Lower leg skin (tissue), 4 donors: ENCODE results near the gene KLHL33. TPM values are rescaled to one million over a fixed set of nuclear protein-coding genes. Genes with fewer than 3 reads are reported as not detected.

ENCODE experiments used
- DNase-seq, 2 donors: peaks; one replicate each; pipeline ENCODE4 v3.0.0-alpha.2; 2019; ENCODE audit warnings: low spot score in 2 of 2
- H3K4me3 ChIP-seq: fragments of 200-600 bp; sonication (generic); 2 replicates; pipeline ENCODE4 v1.5.1; 2017; ENCODE audit warnings: mild to moderate bottlenecking, low read depth; ENCODE audit not compliant: poor library complexity, severe bottlenecking
- POLR2A ChIP-seq, 2 donors: fragments of 450-650 bp; IDR thresholded peaks; one replicate each; pipeline ENCODE4 v1.6.1; 2016 to 2017; ENCODE audit warnings: antibody characterized with exemption in 2 of 2, mild to moderate bottlenecking in 1 of 2, moderate library complexity in 1 of 2
- WGBS, 2 donors: methylation state at CpG; one replicate each; pipeline ENCODE4 v1.1.5; 2018; 5-methylcytosine and 5-hydroxymethylcytosine counted together
- intact Hi-C: fragments of 100-400 bp; cut with DNase I; formaldehyde crosslinking; loops from one replicate; pipeline ENCODE4 v1.15.0; 2023; ENCODE audit warnings: low total_unique reads
- total RNA-seq, 4 donors: library from RNA; depleted of rRNA; stranded (reverse); fragments of >200 nt; gene quantifications; one replicate each; pipeline ENCODE4 v1.1.0, GENCODE V29; 2016
- TF ChIP-seq, protein P1 (sequence below), 3 donors: fragments of 450-650 bp; IDR thresholded peaks; one replicate each; pipeline ENCODE4 v1.5.1; 2016; ENCODE audit warnings: antibody characterized with exemption in 3 of 3, mild to moderate bottlenecking in 3 of 3, moderate library complexity in 2 of 3

Gene KLHL33
- total RNA-seq, 4 donors from 2014 or later = 0.12 to 1.2 (median 0.36) TPM; not detected in 1

DNA sequence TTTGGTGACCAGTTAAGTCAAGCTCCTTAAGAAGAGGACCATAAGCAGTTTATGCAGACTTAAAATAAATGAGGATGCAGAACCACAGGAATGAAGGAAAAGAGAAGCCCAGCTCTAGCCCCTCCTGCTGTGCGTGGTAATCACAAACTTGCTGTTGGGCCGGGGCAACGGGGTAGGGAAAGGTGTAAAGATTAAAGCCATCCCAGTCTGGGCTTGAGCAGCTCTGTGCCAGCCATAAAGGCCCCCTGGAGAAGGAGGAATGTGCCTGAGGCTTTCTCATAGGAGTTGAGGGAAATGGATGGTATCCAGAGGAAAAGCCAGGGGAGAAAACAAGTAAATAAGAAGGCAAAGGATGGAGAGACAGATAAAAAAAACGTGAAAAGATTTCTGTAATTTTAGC lies 47.8 kb downstream of the KLHL33 start:
- no peak for TF ChIP-seq POLR2A (IDR thresholded peaks at IDR 0.05)
- TF ChIP-seq, protein P1, sequence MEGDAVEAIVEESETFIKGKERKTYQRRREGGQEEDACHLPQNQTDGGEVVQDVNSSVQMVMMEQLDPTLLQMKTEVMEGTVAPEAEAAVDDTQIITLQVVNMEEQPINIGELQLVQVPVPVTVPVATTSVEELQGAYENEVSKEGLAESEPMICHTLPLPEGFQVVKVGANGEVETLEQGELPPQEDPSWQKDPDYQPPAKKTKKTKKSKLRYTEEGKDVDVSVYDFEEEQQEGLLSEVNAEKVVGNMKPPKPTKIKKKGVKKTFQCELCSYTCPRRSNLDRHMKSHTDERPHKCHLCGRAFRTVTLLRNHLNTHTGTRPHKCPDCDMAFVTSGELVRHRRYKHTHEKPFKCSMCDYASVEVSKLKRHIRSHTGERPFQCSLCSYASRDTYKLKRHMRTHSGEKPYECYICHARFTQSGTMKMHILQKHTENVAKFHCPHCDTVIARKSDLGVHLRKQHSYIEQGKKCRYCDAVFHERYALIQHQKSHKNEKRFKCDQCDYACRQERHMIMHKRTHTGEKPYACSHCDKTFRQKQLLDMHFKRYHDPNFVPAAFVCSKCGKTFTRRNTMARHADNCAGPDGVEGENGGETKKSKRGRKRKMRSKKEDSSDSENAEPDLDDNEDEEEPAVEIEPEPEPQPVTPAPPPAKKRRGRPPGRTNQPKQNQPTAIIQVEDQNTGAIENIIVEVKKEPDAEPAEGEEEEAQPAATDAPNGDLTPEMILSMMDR (IDR thresholded peaks at IDR 0.05) = no peak
- DNase-seq = peak in 1 of 2 donors; percentile 17
- intact Hi-C loops = no loop called here
- 57 to 58% methylated on average over 4 of the region's 4 CpGs for WGBS, 2 donors
- no peak overlapping the region for H3K4me3 ChIP-seq

GRCh38 chr14:20387576-20387975 lies 48.4 kb downstream of the KLHL33 start:
- TF ChIP-seq, protein P1 (IDR thresholded peaks at IDR 0.05) = no peak
- no peak for TF ChIP-seq POLR2A (IDR thresholded peaks at IDR 0.05)
- 88 to 91% methylated on average over 6 of the region's 6 CpGs for WGBS, 2 donors
- peak in 1 of 2 donors; percentile 18 for DNase-seq
- intact Hi-C loops = no loop called here
- H3K4me3 ChIP-seq = no peak overlapping the region

- TF ChIP-seq, protein P1 (IDR thresholded peaks at IDR 0.05) = no peak
- no peak for TF ChIP-seq POLR2A (IDR thresholded peaks at IDR 0.05)
- WGBS, 2 donors = 96 to 98% methylated on average over 16 to 17 of the region's 17 CpGs
- DNase-seq = peak in 1 of 2 donors; percentile 60
- H3K4me3 ChIP-seq = no peak overlapping the region
- intact Hi-C loops = no loop called here
These were observed 49.6 kb downstream of the KLHL33 start for GRCh38 chr14:20386276-20386855.

DNA sequence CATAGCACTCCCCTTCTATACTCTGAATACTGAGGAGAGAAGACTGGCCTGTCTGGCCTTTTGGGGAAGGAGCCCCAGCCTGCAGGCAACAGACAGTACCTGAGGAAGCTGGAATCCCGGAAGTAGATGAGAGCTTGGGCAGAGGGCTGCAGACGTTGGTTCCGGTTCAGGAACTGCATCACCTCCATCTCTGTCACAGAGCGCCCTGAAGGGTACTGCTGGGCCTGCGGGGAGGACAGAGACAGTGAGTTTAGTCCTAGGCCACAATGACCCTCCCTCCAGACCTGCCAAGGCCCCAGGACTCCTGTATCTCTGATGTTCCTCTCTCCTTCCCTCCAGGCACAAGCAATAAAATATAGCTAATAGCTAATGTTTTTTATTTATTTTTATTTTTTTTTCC lies 51.1 kb downstream of the KLHL33 start:
- TF ChIP-seq POLR2A (IDR thresholded peaks at IDR 0.05) = no peak
- TF ChIP-seq, protein P1 (IDR thresholded peaks at IDR 0.05) = no peak
- intact Hi-C loops = no loop called here
- DNase-seq = peak in 1 of 2 donors; percentile 52
- no peak overlapping the region for H3K4me3 ChIP-seq
- WGBS, 2 donors = 86 to 89% methylated on average over 5 of the region's 5 CpGs

DNA sequence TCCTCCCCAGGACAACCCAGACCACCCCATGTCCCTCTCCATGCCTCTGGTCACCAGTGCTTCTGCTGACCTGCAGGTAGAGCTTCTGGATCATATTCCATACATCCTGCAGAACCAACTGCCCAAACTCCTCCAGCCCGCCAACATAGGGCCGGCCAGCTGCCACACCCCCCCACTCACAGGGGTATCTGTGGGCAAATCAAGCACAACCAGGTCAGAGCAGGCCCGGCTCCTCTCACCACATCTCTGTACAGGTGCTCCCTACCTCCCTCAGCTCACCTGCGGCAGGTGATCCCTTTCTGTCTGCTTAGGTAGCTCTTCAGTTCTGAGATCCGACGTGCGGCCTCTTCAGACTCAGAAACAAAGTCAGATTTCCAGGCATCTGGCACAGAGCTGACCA lies 51.6 kb downstream of the KLHL33 start:
- intact Hi-C loops = no loop called here
- TF ChIP-seq, protein P1 (IDR thresholded peaks at IDR 0.05) = no peak
- TF ChIP-seq POLR2A (IDR thresholded peaks at IDR 0.05) = no peak
- 87 to 94% methylated on average over 7 of the region's 7 CpGs for WGBS, 2 donors
- H3K4me3 ChIP-seq = no peak overlapping the region
- DNase-seq = peak in 1 of 2 donors; percentile 75

GRCh38 chr14:20383636-20384035 lies 52.3 kb downstream of the KLHL33 start:
- TF ChIP-seq, protein P1 (IDR thresholded peaks at IDR 0.05) = no peak
- no peak for TF ChIP-seq POLR2A (IDR thresholded peaks at IDR 0.05)
- no peak overlapping the region for H3K4me3 ChIP-seq
- DNase-seq = peak in 1 of 2 donors; percentile 75
- intact Hi-C loops = no loop called here
- WGBS, 2 donors = 91 to 95% methylated on average over 5 of the region's 5 CpGs
